Measurements from ENCODE around the gene DONSON.
A peak's percentile ranks its signal among the peaks of the same experiment; 100 is the strongest.
"Not testable (repeated sequence)": the region's sequence is repeated elsewhere in the genome, so short reads cannot be mapped to it uniquely, and the experiment has no call there.

Gene DONSON, protein sequence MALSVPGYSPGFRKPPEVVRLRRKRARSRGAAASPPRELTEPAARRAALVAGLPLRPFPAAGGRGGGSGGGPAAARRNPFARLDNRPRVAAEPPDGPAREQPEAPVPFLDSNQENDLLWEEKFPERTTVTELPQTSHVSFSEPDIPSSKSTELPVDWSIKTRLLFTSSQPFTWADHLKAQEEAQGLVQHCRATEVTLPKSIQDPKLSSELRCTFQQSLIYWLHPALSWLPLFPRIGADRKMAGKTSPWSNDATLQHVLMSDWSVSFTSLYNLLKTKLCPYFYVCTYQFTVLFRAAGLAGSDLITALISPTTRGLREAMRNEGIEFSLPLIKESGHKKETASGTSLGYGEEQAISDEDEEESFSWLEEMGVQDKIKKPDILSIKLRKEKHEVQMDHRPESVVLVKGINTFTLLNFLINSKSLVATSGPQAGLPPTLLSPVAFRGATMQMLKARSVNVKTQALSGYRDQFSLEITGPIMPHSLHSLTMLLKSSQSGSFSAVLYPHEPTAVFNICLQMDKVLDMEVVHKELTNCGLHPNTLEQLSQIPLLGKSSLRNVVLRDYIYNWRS

DNA sequence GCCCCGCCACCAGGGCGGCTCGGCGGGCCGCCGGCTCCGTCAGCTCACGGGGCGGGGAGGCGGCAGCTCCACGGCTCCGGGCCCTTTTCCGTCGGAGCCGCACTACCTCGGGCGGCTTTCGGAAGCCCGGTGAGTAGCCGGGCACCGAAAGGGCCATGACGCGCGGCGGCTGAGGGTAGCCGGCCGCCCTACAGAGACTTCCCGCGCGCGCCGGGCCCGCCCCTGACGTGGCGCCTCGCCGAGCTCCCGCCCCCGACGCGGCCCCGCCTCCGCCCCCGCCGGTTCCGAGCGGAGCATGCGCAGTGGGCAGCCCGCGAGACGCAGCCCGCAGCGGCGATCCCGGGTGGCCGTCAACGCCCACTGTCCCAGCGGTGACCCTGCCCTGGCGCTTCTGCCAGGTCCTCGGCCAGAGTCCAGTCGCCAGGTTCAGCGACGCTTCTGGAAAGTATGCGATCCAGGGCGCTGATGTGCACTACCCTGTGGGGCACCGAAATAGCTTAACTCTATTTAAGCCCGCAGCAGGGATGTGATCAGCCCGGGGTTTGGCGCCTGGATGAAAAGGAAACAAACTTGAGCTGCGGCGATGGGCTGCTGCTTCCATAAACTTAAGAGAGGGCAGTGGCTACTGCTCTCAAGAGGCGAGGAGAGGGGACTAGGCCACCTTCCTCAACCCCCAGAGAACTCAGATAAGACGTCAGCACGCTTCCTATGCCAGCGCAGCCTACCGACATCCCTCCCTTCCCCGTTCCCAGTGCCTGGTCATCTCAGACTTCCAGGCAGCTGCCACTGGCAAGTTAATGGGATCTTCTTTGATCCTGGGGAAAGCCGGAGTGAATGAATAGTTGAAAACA is at the start of gene DONSON:
Gene DONSON, minus strand, starts transcription at position 200 of the 851 bp plus-strand sequence. Its CDS starts 43 bp downstream, at position 157.
- peak; percentile 86 to 90 for DNase-seq

DNA sequence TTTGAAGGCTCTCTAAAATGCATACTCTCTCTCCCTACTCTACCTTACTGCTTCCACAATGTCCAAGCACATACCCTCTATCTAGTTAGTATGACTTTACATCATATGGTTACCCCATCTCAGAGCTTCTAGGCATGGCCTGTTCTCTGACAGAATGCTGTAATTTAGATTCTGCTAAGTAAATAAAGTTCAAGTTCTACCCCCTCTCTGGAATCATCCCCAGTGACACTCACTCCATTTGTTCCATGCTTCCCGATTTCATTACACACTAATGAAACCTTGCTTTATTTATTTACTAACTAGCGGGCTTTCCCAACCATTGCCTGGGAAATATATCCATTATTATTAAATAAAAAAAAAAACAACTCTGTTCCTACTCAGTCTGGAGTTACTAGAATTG is 45.8 kb upstream of the DONSON start:
- no peak for DNase-seq

DNA sequence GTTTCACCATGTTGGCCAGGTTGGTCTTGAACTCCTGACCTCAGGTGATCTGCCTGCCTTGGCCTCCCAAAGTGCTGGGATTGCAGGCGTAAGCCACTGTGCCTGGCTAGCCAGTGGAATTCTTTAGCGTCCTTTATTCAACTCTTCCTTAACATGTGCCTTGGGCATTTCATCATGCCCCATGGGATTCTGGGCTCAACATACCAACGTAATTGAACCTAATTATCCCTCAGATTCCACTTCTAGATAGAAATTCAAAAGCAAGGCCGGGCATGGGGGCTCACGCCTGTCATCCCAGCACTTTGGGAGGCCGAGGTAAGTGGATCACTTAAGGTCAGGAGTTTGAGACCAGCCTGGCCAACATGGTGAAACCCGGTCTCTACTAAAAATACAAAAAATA is 37.7 kb upstream of the DONSON start:
- DNase-seq = not testable (repeated sequence)

DNA sequence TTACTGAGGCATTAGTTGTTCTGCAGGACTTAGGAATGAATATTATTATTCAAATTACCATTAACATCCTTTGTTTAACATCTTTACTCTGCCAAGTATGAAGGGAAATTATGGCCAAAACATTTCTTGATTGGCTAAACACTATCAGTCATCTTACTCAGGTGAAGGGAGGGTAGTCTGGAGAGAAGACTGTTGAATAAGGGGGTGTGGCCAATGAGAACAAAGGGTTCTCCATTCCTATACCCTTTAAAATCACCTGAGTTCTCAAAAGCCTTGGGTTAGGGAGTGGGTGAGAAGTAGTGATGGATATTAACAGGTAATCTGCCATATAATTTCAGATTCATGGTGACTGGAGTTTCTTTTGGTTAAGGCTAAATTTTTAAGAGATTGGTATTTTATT is 33.8 kb upstream of the DONSON start:
- no peak for DNase-seq

DNA sequence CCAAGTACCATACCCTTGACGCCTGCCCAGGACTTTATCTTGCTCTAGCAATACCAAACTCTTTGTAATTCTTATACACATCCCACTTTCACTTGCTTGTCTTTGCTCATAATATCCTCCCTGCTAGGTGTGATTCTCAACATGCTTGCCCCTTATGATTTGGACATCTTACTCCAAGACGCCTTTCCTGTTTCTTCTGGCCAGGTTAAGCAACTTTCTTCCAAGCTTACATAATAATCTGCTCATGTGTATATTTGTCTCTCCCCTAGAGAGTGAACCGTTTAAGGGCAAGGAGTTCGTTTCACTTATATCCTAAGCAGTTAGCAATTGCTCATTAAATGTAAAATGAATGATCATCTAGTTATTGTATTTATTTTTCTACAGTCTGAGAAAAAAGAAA is 31.2 kb upstream of the DONSON start:
- no peak for DNase-seq

DNA sequence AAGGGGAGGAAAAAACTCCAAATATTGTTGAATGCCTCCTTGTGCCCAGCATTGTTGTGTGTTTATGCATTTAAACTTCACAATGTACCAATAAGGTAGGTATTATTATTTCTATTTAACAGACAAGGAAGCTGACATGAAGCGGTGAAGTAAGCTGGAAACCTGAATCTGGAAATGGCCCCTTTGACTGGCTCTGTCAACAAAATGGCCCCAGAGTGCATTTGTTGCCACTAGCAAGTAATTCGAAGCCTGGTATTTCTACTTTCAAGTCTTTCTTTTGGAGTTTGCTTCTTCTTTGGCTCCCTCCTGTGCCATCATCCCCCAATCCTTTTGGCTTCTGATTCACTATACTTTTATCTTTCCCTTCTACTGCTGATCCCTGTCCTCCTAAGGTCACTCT is 29.9 kb upstream of the DONSON start:
- no peak for DNase-seq

DNA sequence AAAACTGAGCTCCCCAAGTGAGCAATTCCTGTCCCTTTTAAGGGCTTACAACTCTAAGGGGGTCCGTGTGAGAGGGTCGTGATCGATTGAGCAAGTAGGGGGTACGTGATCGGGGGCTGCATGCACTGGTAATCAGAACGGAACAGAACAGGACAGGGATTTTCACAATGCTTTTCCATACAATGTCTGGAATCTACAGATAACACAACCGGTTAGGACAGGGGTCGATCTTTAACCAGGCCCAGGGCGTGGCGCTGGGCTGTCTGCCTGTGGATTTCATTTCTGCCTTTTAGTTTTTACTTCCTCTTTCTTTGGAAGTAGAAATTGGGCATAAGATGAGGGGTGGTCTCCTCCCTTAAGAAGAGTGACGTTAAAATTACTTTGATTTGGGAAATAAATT is 29.1 kb upstream of the DONSON start:
- DNase-seq = not testable (repeated sequence)

DNA sequence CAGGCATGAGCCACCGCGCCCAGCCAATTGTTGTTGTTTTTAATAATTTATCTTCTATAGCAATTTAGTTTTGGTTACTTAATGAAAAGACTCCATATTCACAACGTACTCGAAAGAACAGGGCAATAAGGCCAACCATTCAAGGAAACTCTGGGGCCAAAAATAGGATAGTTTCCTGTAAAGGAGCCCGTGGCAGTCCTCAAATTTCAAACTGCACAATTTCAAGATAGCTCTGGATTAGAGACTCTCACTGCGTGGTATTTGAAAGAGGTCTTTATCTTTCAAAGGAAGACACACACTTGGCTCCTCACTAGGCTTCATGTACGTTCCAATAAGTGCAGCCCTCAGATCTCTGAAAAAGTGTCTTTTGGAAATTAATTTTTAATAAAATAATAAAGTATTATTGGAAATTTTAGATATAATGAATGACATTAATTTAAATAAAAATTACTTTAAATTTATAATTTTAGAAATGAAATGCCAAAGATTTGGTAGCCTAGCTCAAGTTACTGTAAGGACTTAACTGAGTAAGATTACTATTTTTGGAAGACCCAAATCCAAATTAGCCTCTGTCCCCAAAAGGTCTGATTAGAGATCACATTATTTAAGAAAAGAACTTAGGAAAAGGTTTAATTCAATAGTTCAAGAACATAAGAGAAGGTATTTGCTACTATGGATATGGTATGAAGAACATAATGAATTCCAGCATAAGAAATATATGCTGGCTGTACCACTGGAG is 22.7 kb upstream of the DONSON start:
- no peak for DNase-seq

DNA sequence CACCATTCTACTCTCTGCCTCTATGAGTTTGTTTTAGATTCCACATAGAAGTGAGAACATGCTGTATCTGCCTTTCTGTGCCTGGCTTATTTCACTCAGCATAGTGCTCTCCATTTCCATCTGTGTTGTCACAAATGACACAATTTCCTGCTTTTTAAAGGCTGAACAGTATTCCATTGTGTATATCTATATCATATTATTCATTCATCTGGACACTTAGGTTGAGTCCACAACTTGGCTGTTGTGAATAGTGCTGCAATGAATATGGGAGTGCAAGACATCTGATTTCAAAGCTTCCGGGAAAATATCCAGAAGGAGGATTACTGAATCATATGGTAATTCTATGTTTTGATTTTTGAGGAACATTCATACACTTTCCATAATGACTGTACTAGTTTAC is 20.1 kb upstream of the DONSON start:
- DNase-seq = no peak

DNA sequence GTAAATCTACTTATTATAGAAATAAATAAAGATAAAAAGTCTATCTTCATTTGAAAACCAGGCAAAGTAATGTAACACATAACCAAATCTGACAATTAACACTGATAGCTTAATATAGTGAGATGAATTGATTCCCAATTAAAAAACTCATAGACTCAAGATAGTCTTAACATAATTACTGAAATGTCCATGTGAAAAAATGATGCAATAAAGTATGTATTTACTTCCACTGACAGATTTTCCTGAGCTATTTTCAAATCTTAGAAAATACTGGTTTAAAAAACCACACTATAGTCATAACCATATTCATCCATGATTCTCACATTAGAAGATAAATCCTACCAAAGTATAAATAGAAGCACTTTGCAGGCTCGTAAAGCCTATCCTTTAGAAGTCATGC is 9.6 kb upstream of the DONSON start:
- DNase-seq = no peak

DNA sequence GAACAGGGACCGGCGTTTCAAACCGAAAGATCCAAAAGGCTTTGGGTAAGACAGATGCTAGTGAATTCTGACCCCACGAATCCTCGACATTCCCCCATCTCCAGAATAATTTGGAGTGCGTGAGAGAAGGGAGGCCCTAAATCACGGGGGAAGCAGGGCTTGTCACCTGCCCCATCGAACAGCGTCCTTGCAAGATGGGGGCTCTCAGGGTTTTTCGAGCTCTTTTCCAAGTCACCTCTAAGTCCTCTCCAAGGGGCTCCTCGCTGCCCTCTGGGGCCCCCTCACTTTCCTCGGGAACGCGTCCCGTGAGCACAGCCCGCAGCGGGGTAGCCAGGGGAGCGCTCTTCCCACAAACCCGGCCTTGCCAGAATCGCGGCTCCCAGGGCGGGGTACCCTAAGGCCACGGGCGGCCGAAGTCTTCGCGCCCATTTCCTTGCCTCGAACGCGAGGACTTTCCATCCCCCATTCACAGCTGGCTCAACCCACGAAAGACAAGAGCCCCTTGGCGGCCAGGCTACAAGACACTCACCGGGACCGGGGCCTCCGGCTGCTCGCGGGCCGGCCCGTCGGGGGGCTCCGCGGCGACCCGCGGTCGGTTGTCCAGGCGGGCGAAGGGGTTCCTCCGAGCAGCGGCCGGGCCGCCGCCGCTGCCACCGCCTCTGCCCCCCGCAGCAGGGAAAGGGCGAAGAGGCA is 546 bp downstream of the DONSON start:
- peak; percentile 4 to 6 for DNase-seq

DNA sequence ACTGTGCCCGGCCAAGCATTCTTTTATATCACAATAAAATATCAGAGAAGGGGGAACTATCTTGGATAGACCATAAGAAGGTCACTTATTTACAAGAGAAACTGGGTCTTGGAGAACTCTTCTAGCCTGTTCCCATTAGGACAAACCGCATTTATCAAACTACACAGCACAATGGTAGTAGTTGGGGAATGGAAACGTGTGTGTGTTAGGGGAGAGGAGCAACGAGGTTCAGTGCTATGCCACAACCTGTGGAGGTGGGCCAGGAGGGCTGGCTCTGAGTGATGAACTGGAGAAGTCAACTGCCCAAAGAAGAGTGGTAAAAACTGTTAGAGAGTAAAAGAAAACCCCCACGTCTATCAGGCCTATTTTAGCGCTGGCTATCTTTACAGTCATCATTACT is 1.6 kb downstream of the DONSON start:
- DNase-seq = no peak

DNA sequence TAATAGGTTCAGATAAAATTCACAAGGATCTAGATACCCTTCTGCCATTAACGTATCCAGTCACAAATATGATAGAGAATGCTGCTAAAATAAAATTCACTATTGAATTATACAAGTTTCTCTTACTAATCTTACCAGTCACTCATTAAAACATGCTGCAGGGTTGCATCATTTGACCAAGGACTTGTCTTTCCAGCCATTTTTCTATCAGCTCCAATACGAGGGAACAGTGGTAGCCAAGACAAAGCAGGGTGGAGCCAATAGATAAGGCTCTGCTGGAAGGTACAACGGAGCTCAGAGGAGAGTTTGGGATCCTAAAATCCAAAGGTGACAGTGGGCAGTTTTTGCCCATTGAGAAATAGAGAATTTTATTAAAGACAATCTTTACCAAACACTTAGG is 4.0 kb downstream of the DONSON start:
- DNase-seq = no peak

DNA sequence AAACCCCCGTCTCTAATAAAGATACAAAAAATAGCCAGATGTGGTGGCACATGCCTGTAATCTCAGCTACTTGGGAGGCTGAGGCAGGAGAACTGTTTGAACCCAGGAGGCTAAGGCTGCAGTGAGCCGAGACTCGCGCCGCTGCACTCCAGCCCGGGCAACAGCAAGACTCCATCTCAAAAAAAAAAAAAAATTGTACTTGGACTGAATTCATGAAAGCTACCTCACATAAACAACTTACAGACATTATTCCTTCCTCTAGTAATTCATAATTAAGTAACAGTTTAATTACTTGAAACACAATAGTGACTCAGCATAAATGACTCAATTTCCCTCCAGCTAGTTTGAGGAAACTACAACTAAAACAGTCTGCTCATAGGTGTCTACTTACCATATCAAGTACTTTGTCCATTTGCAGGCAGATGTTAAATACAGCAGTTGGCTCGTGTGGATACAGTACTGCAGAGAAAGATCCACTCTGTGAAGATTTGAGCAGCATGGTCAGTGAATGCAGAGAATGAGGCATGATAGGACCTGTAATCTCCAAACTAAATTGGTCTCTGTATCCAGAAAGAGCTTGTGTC is 9.4 kb downstream of the DONSON start:
- no peak for DNase-seq

DNA sequence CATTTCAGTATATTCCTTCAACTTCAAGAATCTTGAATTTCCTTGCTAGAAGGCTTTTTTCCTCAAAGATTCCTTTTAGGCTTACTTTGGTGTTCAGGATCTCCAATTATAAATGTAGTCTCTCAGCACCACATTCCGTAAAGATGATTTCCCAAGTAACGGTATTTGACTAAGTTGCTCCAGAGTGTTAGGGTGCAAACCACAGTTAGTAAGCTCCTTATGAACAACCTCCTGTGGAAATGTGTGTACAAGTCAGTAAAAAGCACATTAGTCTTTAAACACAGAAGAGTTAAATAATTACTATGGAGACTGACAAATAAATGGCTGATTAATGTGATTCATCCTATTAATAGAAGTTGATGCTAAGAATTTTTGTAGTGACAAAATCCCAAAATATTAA is 10.3 kb downstream of the DONSON start:
- DNase-seq = no peak

DNA sequence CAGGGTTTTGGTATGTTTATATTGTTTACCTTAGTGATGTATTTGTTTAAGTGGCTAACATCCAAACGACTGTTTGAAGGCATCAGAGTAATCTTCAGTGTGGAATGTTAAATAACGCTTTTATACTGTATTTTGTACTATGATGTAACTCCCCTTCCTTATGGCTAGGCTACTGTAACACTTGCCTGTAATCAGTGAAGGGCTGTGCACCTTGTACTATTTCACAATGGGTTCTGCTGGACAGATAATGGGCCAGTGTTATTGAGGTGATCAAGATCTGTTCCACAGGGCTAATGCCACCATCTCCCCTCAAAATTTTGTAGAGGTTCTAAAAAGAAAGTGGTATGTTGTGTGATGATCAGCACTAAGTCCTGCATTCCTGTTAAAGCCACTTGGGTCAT is 11.7 kb downstream of the DONSON start:
- DNase-seq = not testable (repeated sequence)

DNA sequence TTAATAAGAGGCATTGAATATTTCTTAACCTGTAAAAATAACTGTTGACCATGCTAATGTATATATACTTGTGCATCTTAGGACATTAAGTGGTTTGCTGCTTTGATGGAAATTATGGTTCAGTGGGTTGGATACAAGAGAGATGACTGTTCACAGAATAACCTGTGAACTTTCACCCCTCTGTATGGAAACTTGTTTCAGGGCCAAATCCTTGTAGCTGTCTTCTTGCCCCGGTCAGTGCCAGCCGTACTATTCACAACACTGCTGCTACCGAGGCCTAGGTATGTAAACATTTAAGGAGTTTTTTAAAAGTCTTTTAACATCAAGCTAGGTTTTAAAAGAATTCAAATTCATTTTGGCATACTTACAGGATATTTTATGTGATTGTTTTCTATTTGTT is 16.1 kb downstream of the DONSON start:
- DNase-seq = no peak

DNA sequence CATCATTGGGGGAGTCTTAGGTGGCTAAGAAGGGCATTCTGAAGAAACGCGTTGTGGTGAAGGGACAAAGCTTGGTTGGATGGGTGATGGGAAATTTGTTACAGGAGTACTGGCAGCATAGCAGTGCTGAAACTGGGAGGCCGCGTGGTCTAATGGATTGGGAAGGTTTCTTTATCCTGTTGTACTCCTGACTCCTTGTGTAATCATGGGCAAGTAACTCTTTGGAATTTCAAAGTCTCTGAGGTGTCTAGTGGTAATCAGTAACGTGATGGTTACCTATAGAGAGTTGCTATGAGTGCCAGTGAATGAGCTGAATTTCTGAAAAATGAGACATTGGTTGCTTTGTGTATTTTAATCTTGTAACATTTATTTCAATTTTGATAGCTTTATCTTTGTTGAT is 18.5 kb downstream of the DONSON start:
- DNase-seq = no peak

DNA sequence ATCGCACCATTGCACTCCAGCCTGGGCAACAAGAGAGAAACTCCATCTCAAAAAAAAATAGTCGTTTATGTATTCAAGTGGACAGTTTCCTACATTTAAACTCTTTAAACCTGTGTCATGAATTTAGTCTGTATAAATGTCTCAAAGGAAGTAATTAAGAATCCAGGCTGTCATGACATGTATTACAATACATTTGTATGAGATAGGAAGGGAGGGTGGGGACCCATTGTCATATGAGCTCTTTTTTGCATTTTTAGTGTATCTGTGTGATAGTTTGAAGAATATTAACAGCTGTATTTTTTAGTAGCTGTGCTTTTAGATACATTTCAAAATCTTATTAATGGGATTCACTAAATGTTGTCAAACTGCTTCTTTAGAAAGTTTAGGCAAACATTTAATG is 20.0 kb downstream of the DONSON start:
- DNase-seq = no peak

DNA sequence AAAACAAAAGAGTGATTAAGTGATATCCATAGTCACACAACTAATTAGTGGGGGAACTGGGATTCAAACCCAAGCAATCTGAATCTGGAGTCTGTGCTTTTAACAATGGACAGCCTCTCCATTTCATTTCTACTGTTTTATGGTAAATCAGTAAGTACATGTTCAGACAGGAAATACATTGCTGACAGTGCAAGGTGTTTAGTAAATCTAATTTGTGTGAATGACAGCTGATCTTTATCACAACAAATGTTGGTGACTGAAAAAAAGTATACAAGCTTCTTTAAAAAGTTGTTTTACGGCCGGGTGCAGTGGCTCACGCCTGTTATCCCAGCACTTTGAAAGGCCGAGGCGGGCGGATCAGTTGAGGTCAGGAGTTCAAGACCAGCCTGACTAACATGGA is 20.6 kb downstream of the DONSON start:
- no peak for DNase-seq

DNA sequence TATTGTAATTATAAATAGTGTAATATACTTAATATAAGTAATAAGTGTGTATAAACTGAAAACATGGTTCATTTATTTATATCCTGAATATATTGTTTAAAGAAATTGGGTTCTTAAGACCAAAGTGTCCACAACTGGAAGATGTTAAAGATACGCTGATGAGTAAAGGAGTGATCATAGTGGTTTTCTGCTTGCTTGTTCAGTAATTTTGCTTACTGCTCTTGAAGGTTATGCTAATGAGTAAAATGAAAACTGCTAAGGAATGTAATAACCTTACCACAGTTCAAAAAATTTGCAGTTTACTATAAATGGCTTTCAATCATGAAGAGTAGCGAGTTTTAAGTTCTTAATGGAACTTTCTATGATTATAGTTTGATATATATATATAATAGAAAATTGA is 22.0 kb downstream of the DONSON start:
- no peak for DNase-seq

DNA sequence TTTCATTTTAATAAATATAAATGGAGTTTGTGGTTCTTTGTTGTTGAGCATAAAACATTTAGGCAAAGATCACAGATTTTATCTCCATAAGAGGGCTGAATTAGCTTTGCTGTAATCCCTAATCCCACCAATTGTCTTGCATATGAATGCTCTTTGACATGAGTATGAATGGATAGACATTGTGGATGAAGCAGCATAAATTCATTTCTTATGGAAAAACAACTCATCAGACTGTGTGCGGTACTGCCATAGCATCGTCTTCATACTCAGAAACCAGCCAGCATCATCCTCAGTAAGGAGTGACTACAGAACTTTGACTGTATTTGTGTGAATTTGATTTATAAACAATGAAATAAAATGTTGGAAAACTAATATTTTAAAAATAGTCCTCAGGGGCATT is 26.1 kb downstream of the DONSON start:
- no peak for DNase-seq

Data from stimulated activated CD4-positive, alpha-beta T cell treated with anti-CD3 and anti-CD28 coated beads, Interleukin-2, amount 100 ng/mL, for 48 hours (primary cell).